Activated T-helper 17 cell treated with anti-CD3 and anti-CD28 coated beads, Interleukin-2, amount 50 U/mL, for 72 hours (primary cell): ENCODE results near the gene SLC25A44. TPM values are rescaled to one million over a fixed set of nuclear protein-coding genes. Genes with fewer than 3 reads are reported as not detected.

ENCODE experiments used
- ATAC-seq: fragments of 150-1000 bp; cut with Tn5 transposase; replicated peaks from 2 replicates; pipeline ENCODE4 v1.10.0; 2021; ENCODE audit warnings: mild to moderate bottlenecking, moderate library complexity
- H3K27ac Mint-ChIP-seq: one replicate; pipeline ENCODE4 v1.8.0; 2022; ENCODE audit warnings: mixed read lengths
- H3K27me3 Mint-ChIP-seq: one replicate; pipeline ENCODE4 v1.8.0; 2022; ENCODE audit warnings: mixed read lengths
- H3K36me3 Mint-ChIP-seq: one replicate; pipeline ENCODE4 v1.8.0; 2022; ENCODE audit warnings: low read depth, mild to moderate bottlenecking, mixed read lengths
- H3K4me1 Mint-ChIP-seq: one replicate; pipeline ENCODE4 v1.8.0; 2022; ENCODE audit warnings: mixed read lengths
- H3K4me3 Mint-ChIP-seq: one replicate; pipeline ENCODE4 v1.8.0; 2022; ENCODE audit warnings: mild to moderate bottlenecking, mixed read lengths
- H3K9me3 Mint-ChIP-seq: one replicate; pipeline ENCODE4 v1.8.0; 2022; ENCODE audit warnings: mixed read lengths
- total RNA-seq, 2 donors: library from RNA; stranded (reverse); gene quantifications; one replicate each; pipeline ENCODE4 v1.2.3, GENCODE V29; 2022

SLC25A44 gene
- total RNA-seq, 2 donors from 2014 or later: 23.5 to 38.1 TPM

DNA sequence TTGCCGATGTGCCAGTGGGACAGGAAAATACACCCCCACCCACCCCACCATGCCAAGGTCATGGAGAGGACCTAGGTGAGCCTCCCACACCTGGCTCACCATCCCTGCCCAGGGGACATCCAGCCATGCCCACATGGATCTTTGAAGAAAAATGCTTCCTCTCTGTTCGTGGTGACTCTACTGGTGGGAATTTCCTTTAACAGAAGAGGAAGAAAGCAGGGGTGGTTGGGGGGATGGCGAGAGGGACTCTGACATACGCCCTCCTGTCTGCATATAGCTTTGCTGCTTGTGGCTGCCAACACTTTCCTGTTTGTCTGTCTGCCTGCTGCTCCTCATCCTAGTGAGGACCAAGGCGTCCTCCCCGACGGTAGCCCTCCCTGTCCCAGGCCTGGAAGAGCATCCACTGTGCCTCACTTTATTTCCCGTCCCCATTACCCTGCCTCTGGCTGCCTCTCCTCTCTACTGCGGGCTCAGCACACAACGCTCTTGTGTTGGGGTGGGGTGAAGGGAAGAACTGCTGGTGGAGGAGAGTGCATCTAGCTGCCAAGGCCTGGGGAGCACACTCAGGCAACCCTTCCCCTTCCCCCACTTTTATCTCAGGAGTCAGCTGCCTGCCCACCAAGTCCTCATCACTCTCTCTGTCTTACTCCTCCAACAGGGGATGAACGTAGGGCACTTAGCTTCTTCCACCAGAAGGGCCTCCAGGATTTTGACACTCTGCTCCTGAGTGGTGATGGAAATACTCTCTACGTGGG, 38.0 kb upstream of the SLC25A44 start:
- ATAC-seq: no peak
- Mint-ChIP-seq H3K4me1 (peaks cover 44% of the 10 kb centered on the region), H3K27me3 (no peaks in the 10 kb centered on the region), H3K4me3 (peak overlapping the region; percentile 67), H3K27ac (peak overlapping the region; percentile 53), H3K36me3 (peaks cover 16% of the 10 kb centered on the region), H3K9me3 (no peaks in the 10 kb centered on the region)

DNA sequence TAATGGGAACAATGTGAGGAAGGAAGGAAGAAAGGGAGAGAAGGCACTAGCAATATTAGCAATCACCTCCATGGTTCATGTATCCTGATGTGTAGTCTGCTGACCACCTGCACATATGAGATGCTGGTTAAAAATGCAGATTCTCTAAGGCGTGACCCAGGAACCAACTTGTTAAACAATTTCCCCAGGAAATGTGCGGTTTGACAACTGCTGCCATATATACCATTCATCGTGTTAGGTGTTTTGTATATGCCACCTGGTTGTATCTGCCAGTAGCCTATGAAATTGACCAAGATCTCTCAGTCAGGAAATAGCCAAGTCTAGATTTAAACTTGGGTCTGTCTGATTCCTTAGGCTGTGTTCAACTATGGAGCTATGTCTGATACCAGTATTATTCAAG, 36.4 kb upstream of the SLC25A44 start:
- H3K9me3 Mint-ChIP-seq: no peaks in the 10 kb centered on the region
- H3K27ac Mint-ChIP-seq: peak overlapping the region; percentile 98
- H3K4me1 Mint-ChIP-seq: peaks cover 48% of the 10 kb centered on the region
- H3K36me3 Mint-ChIP-seq: peaks cover 24% of the 10 kb centered on the region
- H3K4me3 Mint-ChIP-seq: peak overlapping the region; percentile 88
- no peaks in the 10 kb centered on the region for H3K27me3 Mint-ChIP-seq
- ATAC-seq: no peak

GRCh38 chr1:156157966-156158365, 35.9 kb upstream of the SLC25A44 start:
- no peaks in the 10 kb centered on the region for H3K27me3 Mint-ChIP-seq
- ATAC-seq: no peak
- H3K9me3 Mint-ChIP-seq: no peaks in the 10 kb centered on the region
- peak overlapping the region; percentile 98 for H3K27ac Mint-ChIP-seq
- H3K4me3 Mint-ChIP-seq: peak overlapping the region; percentile 88
- H3K4me1 Mint-ChIP-seq: peaks cover 43% of the 10 kb centered on the region
- peaks cover 24% of the 10 kb centered on the region for H3K36me3 Mint-ChIP-seq

GRCh38 chr1:156160000-156160742, 33.7 kb upstream of the SLC25A44 start:
- ATAC-seq: no peak
- Mint-ChIP-seq H3K4me1 (peaks cover 40% of the 10 kb centered on the region), H3K27me3 (no peaks in the 10 kb centered on the region), H3K27ac (peak overlapping the region; percentile 98), H3K36me3 (peaks cover 36% of the 10 kb centered on the region), H3K4me3 (peak overlapping the region; percentile 88), H3K9me3 (peaks cover 1% of the 10 kb centered on the region)

DNA sequence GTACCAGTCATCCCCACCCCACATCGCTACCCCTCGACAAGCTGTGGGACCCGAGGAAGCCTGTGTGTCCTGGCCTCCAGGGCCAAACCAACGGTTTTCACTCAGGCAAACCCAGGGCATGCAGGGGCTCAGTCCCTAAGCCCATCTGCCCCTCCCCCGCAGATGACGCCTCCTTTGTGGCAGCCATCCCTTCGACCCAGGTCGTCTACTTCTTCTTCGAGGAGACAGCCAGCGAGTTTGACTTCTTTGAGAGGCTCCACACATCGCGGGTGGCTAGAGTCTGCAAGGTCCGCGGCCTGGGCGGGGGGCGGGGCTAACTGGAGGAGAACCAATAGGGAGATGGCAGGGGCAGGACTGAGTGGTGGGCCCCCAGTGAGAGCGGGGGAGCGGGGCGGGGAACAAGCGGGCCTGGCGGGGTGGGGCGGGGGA, 33.1 kb upstream of the SLC25A44 start:
- Mint-ChIP-seq H3K4me1 (peaks cover 45% of the 10 kb centered on the region), H3K4me3 (peak overlapping the region; percentile 88), H3K9me3 (peaks cover 3% of the 10 kb centered on the region), H3K27ac (peak overlapping the region; percentile 98), H3K36me3 (peaks cover 39% of the 10 kb centered on the region), H3K27me3 (no peaks in the 10 kb centered on the region)
- ATAC-seq: peak; percentile 62

GRCh38 chr1:156162430-156163037, 31.4 kb upstream of the SLC25A44 start:
- Mint-ChIP-seq H3K27me3 (no peaks in the 10 kb centered on the region), H3K4me3 (peak overlapping the region; percentile 88), H3K9me3 (peaks cover 3% of the 10 kb centered on the region), H3K4me1 (peaks cover 39% of the 10 kb centered on the region), H3K36me3 (peaks cover 33% of the 10 kb centered on the region), H3K27ac (peak overlapping the region; percentile 98)
- no peak for ATAC-seq

- Mint-ChIP-seq H3K9me3 (peaks cover 3% of the 10 kb centered on the region), H3K27me3 (no peaks in the 10 kb centered on the region), H3K27ac (no peak overlapping the region), H3K4me1 (peaks cover 39% of the 10 kb centered on the region), H3K4me3 (no peak overlapping the region), H3K36me3 (peaks cover 38% of the 10 kb centered on the region)
- ATAC-seq: no peak
These were observed 30.2 kb upstream of the SLC25A44 start for GRCh38 chr1:156163712-156164111.

DNA sequence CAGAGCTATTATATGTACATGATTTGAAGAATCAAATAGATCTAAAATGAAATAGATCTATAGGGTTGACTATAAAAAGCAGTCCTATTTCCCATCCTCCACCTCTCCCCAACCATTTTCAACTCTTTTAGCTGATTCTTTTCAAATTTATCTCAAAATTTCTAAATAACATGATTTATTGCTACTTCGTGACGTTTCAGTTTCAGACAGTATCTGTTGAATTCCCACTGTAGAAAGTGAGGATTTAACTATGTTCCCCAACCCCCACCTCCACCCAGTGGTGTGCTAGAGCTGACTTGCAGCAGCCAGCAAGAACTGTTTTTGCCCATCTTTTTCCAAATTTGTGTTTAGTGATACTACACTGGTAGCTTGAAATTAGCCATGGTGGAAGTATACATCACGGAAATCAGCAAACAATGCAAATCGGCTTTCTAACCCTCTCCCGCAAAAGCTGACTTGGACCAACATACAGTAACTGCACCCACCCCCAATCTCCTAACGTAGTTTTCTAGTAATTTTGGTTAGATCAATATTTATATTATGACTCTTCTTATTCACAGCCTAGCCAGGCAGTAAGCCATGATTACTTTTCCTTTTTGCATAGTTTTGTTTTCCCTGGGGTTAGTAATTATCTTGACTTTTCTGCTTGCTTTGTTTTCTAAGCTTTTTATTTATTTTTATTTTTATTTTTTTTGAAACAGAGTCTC, 29.6 kb upstream of the SLC25A44 start:
- H3K4me3 Mint-ChIP-seq: peak overlapping the region; percentile 67
- H3K36me3 Mint-ChIP-seq: peaks cover 37% of the 10 kb centered on the region
- H3K27ac Mint-ChIP-seq: no peak overlapping the region
- H3K4me1 Mint-ChIP-seq: peaks cover 36% of the 10 kb centered on the region
- ATAC-seq: no peak
- H3K9me3 Mint-ChIP-seq: peaks cover 3% of the 10 kb centered on the region
- H3K27me3 Mint-ChIP-seq: no peaks in the 10 kb centered on the region

GRCh38 chr1:156165083-156165482, 28.8 kb upstream of the SLC25A44 start:
- Mint-ChIP-seq H3K4me1 (peaks cover 28% of the 10 kb centered on the region), H3K27ac (peak overlapping the region; percentile 87), H3K27me3 (no peaks in the 10 kb centered on the region), H3K36me3 (peaks cover 29% of the 10 kb centered on the region), H3K4me3 (peak overlapping the region; percentile 67), H3K9me3 (peaks cover 3% of the 10 kb centered on the region)
- peak; percentile 48 for ATAC-seq

DNA sequence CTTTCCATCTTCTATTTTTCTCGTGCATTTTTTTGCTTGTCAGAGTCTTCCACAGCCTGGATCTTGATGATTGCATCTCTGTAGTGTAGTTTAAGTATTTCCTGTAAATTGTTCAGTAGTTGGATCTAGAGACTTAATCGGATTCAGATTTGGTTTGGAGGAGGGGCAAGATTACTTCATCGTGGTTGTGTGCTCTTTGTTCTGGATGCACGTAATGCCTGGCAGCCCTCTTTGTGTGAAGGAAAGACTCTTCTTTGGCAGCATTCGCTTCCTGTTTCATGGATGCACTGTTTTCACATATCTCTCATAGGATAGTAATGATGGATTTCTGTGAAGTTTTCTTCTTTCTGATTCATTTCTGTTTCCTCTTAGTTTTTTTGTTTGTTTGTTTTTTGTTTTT, 26.4 kb upstream of the SLC25A44 start:
- peaks cover 19% of the 10 kb centered on the region for H3K36me3 Mint-ChIP-seq
- no peak overlapping the region for H3K27ac Mint-ChIP-seq
- no peak overlapping the region for H3K4me3 Mint-ChIP-seq
- peaks cover 14% of the 10 kb centered on the region for H3K4me1 Mint-ChIP-seq
- peaks cover 3% of the 10 kb centered on the region for H3K9me3 Mint-ChIP-seq
- ATAC-seq: no peak
- no peaks in the 10 kb centered on the region for H3K27me3 Mint-ChIP-seq

- Mint-ChIP-seq H3K27ac (peak overlapping the region; percentile 90), H3K4me1 (peaks cover 11% of the 10 kb centered on the region), H3K27me3 (peaks cover 11% of the 10 kb centered on the region), H3K36me3 (peaks cover 30% of the 10 kb centered on the region), H3K4me3 (peak overlapping the region; percentile 55), H3K9me3 (no peaks in the 10 kb centered on the region)
- ATAC-seq: peak; percentile 42
These were observed 21.0 kb upstream of the SLC25A44 start for GRCh38 chr1:156172696-156173470.

DNA sequence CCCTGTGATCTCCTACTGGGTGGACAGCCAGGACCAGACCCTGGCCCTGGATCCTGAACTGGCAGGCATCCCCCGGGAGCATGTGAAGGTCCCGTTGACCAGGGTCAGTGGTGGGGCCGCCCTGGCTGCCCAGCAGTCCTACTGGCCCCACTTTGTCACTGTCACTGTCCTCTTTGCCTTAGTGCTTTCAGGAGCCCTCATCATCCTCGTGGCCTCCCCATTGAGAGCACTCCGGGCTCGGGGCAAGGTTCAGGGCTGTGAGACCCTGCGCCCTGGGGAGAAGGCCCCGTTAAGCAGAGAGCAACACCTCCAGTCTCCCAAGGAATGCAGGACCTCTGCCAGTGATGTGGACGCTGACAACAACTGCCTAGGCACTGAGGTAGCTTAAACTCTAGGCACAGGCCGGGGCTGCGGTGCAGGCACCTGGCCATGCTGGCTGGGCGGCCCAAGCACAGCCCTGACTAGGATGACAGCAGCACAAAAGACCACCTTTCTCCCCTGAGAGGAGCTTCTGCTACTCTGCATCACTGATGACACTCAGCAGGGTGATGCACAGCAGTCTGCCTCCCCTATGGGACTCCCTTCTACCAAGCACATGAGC, 17.2 kb upstream of the SLC25A44 start:
- peak overlapping the region; percentile 48 for H3K27ac Mint-ChIP-seq
- peaks cover 26% of the 10 kb centered on the region for H3K36me3 Mint-ChIP-seq
- no peak for ATAC-seq
- peaks cover 11% of the 10 kb centered on the region for H3K27me3 Mint-ChIP-seq
- no peaks in the 10 kb centered on the region for H3K9me3 Mint-ChIP-seq
- peaks cover 18% of the 10 kb centered on the region for H3K4me1 Mint-ChIP-seq
- no peak overlapping the region for H3K4me3 Mint-ChIP-seq

GRCh38 chr1:156177919-156178654, 15.8 kb upstream of the SLC25A44 start:
- ATAC-seq: peak; percentile 32
- peaks cover 23% of the 10 kb centered on the region for H3K36me3 Mint-ChIP-seq
- peaks cover 10% of the 10 kb centered on the region for H3K27me3 Mint-ChIP-seq
- peak overlapping the region; percentile 24 for H3K27ac Mint-ChIP-seq
- H3K9me3 Mint-ChIP-seq: no peaks in the 10 kb centered on the region
- no peak overlapping the region for H3K4me3 Mint-ChIP-seq
- peaks cover 15% of the 10 kb centered on the region for H3K4me1 Mint-ChIP-seq
